AG09309 (cell line): ENCODE measurements around the gene BSPRY.
"Not testable (repeated sequence)": the region's sequence is repeated elsewhere in the genome, so short reads cannot be mapped to it uniquely, and the experiment has no call there.

Experiments used
- DNase-seq: peaks from one replicate; pipeline ENCODE4 v3.0.0-alpha.2; 2010; ENCODE audit warnings: low read depth
- H3K4me3 ChIP-seq: 2 replicates; pipeline ENCODE4 v1.5.1; 2011; ENCODE audit warnings: mild to moderate bottlenecking, low read depth, low read length, moderate library complexity; ENCODE audit not compliant: control insufficient read depth
- TF ChIP-seq, protein P1 (sequence below): IDR thresholded peaks from 2 replicates; pipeline ENCODE4 v1.5.1; 2011; ENCODE audit warnings: mild to moderate bottlenecking, low read depth, low read length, inconsistent platforms; ENCODE audit not compliant: insufficient read depth, control insufficient read depth; ENCODE audit errors: missing control alignments

The BSPRY gene

GRCh38 chr9:113373256-113373655 is 23.9 kb downstream of the BSPRY start:
- H3K4me3 ChIP-seq = no peak overlapping the region
- DNase-seq = no peak
- TF ChIP-seq, protein P1, sequence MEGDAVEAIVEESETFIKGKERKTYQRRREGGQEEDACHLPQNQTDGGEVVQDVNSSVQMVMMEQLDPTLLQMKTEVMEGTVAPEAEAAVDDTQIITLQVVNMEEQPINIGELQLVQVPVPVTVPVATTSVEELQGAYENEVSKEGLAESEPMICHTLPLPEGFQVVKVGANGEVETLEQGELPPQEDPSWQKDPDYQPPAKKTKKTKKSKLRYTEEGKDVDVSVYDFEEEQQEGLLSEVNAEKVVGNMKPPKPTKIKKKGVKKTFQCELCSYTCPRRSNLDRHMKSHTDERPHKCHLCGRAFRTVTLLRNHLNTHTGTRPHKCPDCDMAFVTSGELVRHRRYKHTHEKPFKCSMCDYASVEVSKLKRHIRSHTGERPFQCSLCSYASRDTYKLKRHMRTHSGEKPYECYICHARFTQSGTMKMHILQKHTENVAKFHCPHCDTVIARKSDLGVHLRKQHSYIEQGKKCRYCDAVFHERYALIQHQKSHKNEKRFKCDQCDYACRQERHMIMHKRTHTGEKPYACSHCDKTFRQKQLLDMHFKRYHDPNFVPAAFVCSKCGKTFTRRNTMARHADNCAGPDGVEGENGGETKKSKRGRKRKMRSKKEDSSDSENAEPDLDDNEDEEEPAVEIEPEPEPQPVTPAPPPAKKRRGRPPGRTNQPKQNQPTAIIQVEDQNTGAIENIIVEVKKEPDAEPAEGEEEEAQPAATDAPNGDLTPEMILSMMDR = no peak

GRCh38 chr9:113373676-113374392 is 24.5 kb downstream of the BSPRY start:
- DNase-seq = no peak

GRCh38 chr9:113375057-113376023 is 26.0 kb downstream of the BSPRY start:
- no peak for DNase-seq
- H3K4me3 ChIP-seq = no peak overlapping the region
- TF ChIP-seq, protein P1 = no peak

More at GRCh38 chr9:113373676-113374392, 24.5 kb downstream of the BSPRY start:
- no peak overlapping the region for H3K4me3 ChIP-seq
- TF ChIP-seq, protein P1 = no peak

- TF ChIP-seq, protein P1 = no peak
- peak within 1 kb of the TSS; percentile 82 for H3K4me3 ChIP-seq
- DNase-seq = no peak
Measured at GRCh38 chr9:113376634-113377567, 27.6 kb downstream of the BSPRY start, which contains the start of gene HDHD3. TSS of gene HDHD3 (minus strand) at chr9:113376986. CDS start at chr9:113374354, 2,632 bp downstream.

- H3K4me3 ChIP-seq, DNase-seq: not testable (repeated sequence)
Measured at GRCh38 chr9:113379094-113379828, 29.9 kb downstream of the BSPRY start.

DNA sequence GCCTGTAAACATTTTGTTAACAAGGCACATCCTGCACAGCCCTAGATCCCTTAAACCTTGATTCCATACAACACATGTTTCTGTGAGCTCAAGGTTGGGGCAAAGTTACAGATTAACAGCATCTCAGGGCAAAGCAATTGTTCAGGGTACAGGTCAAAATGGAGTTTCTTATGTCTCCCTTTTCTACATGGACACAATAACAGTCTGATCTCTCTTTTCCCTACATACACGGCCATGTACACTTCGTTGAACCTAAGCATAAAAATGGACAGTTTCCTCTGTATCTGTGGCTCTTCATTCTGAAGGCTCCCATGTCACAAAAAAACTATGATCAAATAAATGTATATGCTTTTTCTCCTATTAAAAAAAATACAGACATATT is 30.5 kb downstream of the BSPRY start:
- not testable (repeated sequence) for DNase-seq

More for the DNA sequence above, 30.5 kb downstream of the BSPRY start:
- H3K4me3 ChIP-seq = not testable (repeated sequence)
